C4-2B (cell line): ENCODE measurements around the gene EGFLAM.

Experiments used
- ZFX ChIP-seq: fragments of 450-650 bp; IDR thresholded peaks from 2 replicates; pipeline ENCODE4 v1.6.1; 2017
- TF ChIP-seq, protein P1 (sequence below): fragments of 450-650 bp; conservative IDR thresholded peaks from 2 replicates; pipeline ENCODE4 v1.5.1; 2017; ENCODE audit warnings: mild to moderate bottlenecking

- TF ChIP-seq, protein P1, sequence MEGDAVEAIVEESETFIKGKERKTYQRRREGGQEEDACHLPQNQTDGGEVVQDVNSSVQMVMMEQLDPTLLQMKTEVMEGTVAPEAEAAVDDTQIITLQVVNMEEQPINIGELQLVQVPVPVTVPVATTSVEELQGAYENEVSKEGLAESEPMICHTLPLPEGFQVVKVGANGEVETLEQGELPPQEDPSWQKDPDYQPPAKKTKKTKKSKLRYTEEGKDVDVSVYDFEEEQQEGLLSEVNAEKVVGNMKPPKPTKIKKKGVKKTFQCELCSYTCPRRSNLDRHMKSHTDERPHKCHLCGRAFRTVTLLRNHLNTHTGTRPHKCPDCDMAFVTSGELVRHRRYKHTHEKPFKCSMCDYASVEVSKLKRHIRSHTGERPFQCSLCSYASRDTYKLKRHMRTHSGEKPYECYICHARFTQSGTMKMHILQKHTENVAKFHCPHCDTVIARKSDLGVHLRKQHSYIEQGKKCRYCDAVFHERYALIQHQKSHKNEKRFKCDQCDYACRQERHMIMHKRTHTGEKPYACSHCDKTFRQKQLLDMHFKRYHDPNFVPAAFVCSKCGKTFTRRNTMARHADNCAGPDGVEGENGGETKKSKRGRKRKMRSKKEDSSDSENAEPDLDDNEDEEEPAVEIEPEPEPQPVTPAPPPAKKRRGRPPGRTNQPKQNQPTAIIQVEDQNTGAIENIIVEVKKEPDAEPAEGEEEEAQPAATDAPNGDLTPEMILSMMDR, result no peak
- no peak for TF ChIP-seq ZFX
Measured at GRCh38 chr5:38403877-38404635, 145.7 kb downstream of the EGFLAM start.
